ENCODE data around the gene C10orf53. TPM values are rescaled to one million over a fixed set of nuclear protein-coding genes. Genes with fewer than 3 reads are reported as not detected.

C10orf53 gene
- not detected in 2 replicates for total RNA-seq (2021)
- long read RNA-seq = 0 reads

GRCh38 chr10:49679480-49679893 is at the start of gene C10orf53:
TSS of gene C10orf53 (plus strand) at chr10:49679651. CDS start at chr10:49679698, 47 bp downstream.
- no peaks in the 10 kb centered on the region for H3K9me3 ChIP-seq (ENCODE audit: control insufficient read depth, low read depth, low read length)
- no peak within 1 kb of the TSS for H3K9ac ChIP-seq (ENCODE audit: extremely low read depth, insufficient read length, low read length)
- no CpG with 5 or more reads among the region's 36 CpGs for WGBS (ENCODE audit: extremely low coverage, insufficient read length, low lambda C conversion rate)
- Mint-ChIP-seq H3K27me3 (ENCODE audit: low read depth) (peaks cover 99% of the 10 kb centered on the region), H3K27ac (no peak within 1 kb of the TSS), H3K4me3 (peak within 1 kb of the TSS; percentile 63 to 75), H3K36me3 (ENCODE audit: insufficient read depth in 1 of 3, low read depth in 3 of 3) (peaks cover 0 to 2% (median 0%) of the 10 kb centered on the region in 3 experiments; a peak in 2 of 7 replicates), H3K9me3 (peaks cover 4 to 16% of the 10 kb centered on the region in 2 experiments; a peak in 4 of 5 replicates), H3K4me1 (peaks cover 6 to 9% of the 10 kb centered on the region in 2 experiments)
- H4K5ac ChIP-seq (ENCODE audit: insufficient read length, low read depth, low read length) = no peak within 1 kb of the TSS
- no peaks in the 10 kb centered on the region for H3K79me1 ChIP-seq (ENCODE audit: insufficient read depth, low read depth, low read length, poor library complexity, severe bottlenecking)
- peaks cover 13% of the 10 kb centered on the region; the same call in 1 of the 2 replicates for H3K27me3 ChIP-seq (ENCODE audit: insufficient read depth, low read length)
- H2AK5ac ChIP-seq (ENCODE audit: insufficient read length, low read length) = no peak within 1 kb of the TSS
- no peak within 1 kb of the TSS for H2BK20ac ChIP-seq (ENCODE audit: low read depth, low read length, poor library complexity, severe bottlenecking)
- no peak within 1 kb of the TSS for H3T11ph ChIP-seq (ENCODE audit: low read length)
- no peak for TF ChIP-seq CTCF (conservative IDR thresholded peaks at IDR 0.05)
- H3K23ac ChIP-seq (ENCODE audit: insufficient read length, low read depth, low read length) = no peak within 1 kb of the TSS
- no peak within 1 kb of the TSS for H4K8ac ChIP-seq (replicated peaks; ENCODE audit: insufficient read length, low read depth, low read length)
- peak within 1 kb of the TSS; percentile 63 for H3K18ac ChIP-seq (ENCODE audit: insufficient read length, low read depth, low read length)
- H3K14ac ChIP-seq (ENCODE audit: insufficient read depth, low read length) = peak within 1 kb of the TSS; percentile 54
- H3K23me2 ChIP-seq (ENCODE audit: insufficient read length, low read depth, low read length, poor library complexity, severe bottlenecking) = peaks cover 9% of the 10 kb centered on the region
- peak within 1 kb of the TSS; percentile 61 for H3K4me2 ChIP-seq (ENCODE audit: insufficient read depth, insufficient read length, low read length)
- H3K56ac ChIP-seq (ENCODE audit: insufficient read length, low read depth, low read length) = no peak within 1 kb of the TSS
- H3K4me1 ChIP-seq (ENCODE audit: insufficient read depth, low read length) = no peaks in the 10 kb centered on the region
- H3K27ac ChIP-seq (ENCODE audit: insufficient read length, low read depth, low read length) = no peak within 1 kb of the TSS
- H2AFZ ChIP-seq (ENCODE audit: low read length) = peak within 1 kb of the TSS; percentile 9
- H2BK120ac ChIP-seq (ENCODE audit: low read depth, low read length, poor library complexity, severe bottlenecking) = no peak within 1 kb of the TSS
- H4K91ac ChIP-seq (ENCODE audit: insufficient read length, low read depth, low read length) = no peak within 1 kb of the TSS
- no peak within 1 kb of the TSS for H2BK12ac ChIP-seq (ENCODE audit: insufficient read length, low read depth, low read length)
- DNase-seq = peak; percentile 88
- H2BK5ac ChIP-seq (ENCODE audit: insufficient read length, low read length) = no peak within 1 kb of the TSS
- H2BK15ac ChIP-seq (ENCODE audit: low read depth, low read length) = no peak within 1 kb of the TSS
- H3K79me2 ChIP-seq (ENCODE audit: insufficient read depth, low read length) = no peaks in the 10 kb centered on the region
- no peaks in the 10 kb centered on the region for H4K20me1 ChIP-seq (ENCODE audit: control insufficient read depth, insufficient read depth, insufficient read length)
- no peak within 1 kb of the TSS for H3K4ac ChIP-seq (ENCODE audit: low read depth, low read length)
